ENCODE results near the gene PIGV. TPM values are rescaled to one million over a fixed set of nuclear protein-coding genes. Genes with fewer than 3 reads are reported as not detected.
A peak's percentile ranks its signal among the peaks of the same experiment; 100 is the strongest.

The PIGV gene
- total RNA-seq (2014; rRNA removed; shearing (Covaris generic); ENCODE audit: low replicate concordance): 10.5 and 11.7 TPM in 2 replicates

DNA sequence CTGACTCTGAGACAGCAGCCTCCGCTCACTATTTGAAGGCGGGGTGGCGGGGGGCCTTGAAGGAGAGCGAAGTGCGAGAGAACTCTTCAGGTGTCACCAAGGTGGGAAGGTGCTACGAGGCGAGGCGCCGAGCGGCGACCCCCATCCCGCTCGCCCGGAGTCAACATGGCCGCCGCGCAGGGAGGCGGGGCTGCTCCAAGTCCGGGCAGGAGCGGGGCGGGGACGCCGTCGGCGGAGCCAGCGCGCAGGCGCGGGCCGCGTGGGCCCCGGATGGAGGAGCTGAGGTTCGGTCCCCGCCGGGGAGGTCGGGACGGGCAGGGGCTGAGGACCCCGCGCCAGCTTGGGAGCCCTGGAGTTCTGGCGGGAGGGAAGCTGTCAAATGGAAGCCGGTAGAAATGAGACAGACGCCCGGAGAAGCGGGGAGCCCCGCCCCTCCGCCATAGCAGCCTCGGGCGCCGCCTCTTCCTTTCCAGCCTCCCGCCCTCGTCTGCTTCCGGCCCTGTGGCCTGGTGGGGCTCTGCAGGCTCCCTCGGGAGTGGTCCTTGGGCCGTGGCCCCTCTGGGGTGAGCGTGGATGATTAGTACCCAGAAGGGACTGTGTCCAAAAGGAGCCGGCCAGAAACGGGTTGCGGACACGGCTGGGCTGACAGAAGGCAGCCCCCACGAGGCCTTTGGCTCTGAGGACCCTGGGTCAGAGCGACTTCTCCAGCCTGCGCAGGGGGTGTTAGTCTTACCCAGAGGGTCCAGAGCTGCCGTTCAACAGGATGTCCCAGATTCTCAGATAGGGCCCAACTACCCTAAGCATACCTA lies at the start of gene PIGV:
TSS of gene PIGV (plus strand) at position 245 of the 809 bp plus-strand sequence. CDS start 2,866 bp downstream, outside the sequence.
- Histone ChIP-seq H3K4me3 (peak within 1 kb of the TSS; percentile 75), H3K27me3 (no peaks in the 10 kb centered on the region), H3K36me3 (peaks cover 14% of the 10 kb centered on the region), H3K9me3 (no peaks in the 10 kb centered on the region)
- DNase-seq: peak; percentile 86

- DNase-seq: no peak
- Histone ChIP-seq H3K27me3 (no peaks in the 10 kb centered on the region), H3K9me3 (no peaks in the 10 kb centered on the region), H3K36me3 (peaks cover 75% of the 10 kb centered on the region), H3K4me3 (no peak overlapping the region)
Measured at GRCh38 chr1:26739329-26739914, 48.3 kb upstream of the PIGV start.

DNA sequence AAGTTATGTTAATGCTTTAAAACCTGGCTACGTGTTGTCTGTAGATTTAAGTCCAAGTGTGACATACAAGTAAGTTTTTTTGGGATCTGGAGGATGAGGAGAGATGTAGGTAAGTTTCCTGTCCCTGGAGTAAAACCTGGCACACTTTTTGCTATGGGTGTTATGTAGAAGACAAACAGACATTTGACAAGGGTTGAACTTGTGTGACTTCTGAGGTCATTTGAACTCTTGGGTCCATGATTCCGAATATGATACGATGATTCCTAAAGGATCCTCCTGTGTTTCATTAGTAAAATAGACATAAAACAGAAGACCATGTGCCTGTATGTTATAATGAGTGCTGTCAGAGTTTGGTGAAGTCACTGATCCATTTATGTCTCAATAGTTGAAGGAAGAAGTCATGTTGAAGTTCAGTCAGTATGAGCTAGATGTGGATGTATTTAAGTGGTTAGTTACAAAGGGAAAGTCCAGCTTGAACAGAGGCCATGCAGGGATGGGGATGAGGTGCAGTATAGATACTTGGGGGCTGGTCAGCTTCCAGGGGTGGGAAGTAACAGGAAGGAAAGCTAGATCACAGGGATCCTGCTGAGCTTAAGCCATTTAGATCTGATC lies 47.6 kb upstream of the PIGV start:
- Histone ChIP-seq H3K9me3 (no peaks in the 10 kb centered on the region), H3K4me3 (no peak overlapping the region), H3K27me3 (no peaks in the 10 kb centered on the region), H3K36me3 (peaks cover 78% of the 10 kb centered on the region)
- DNase-seq: no peak

DNA sequence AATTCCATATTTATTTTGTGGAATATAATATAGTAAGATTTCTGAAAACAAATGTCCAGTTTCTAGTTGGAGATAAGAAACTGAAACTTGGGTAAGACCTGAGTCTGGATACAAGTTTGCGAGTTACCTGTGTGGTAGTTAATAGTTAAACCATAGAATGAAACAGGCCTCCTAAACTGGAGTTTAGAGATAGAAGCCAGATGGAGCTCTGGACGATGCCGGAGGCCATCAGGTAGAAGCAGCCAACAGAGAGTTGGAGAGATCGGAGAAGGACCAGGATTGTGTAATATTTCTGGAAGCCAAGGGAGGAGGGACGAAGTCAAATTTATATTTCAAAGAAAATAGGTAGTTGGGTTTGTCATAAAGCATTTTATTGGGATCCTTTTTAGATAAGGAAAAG lies 46.8 kb upstream of the PIGV start:
- H3K9me3 ChIP-seq: no peaks in the 10 kb centered on the region
- H3K27me3 ChIP-seq: no peaks in the 10 kb centered on the region
- DNase-seq: no peak
- H3K36me3 ChIP-seq: peaks cover 79% of the 10 kb centered on the region
- no peak overlapping the region for H3K4me3 ChIP-seq

DNA sequence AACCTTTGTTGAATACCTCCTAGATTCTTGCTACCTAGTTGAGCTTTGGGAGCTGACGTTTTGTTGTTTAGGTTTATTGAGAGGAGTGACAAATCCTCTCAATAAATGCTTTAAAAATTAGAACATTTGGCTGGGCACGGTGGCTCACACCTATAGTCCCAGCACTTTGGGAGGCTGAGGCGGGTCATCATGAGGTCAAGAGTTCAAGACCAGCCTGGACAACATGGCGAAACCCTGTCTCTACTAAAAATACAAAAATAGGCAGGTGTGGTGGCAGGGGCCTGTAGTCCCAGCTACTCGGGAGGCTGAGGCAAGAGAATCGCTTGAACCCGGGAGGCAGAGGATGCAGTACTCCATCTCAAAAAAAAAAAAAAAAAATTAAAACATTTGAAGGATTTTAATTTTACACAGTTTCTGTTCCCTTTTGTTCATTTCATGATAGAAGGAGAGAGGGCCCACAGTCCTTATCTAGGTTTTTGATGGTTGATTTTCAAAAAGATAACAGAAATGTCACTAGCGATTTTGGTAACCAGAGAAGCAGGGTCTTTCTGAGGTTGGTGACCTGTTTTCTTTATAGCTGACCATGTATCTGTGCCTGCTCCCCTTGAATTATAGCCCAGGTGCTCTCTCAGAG lies 44.2 kb upstream of the PIGV start:
- Histone ChIP-seq H3K27me3 (no peaks in the 10 kb centered on the region), H3K36me3 (peaks cover 80% of the 10 kb centered on the region), H3K9me3 (no peaks in the 10 kb centered on the region), H3K4me3 (no peak overlapping the region)
- no peak for DNase-seq

- Histone ChIP-seq H3K27me3 (no peaks in the 10 kb centered on the region), H3K4me3 (no peak overlapping the region), H3K9me3 (no peaks in the 10 kb centered on the region), H3K36me3 (peaks cover 74% of the 10 kb centered on the region)
- peak; percentile 82 for DNase-seq
Measured at GRCh38 chr1:26744075-26744959, 43.4 kb upstream of the PIGV start.

GRCh38 chr1:26745191-26745590 lies 42.6 kb upstream of the PIGV start:
- H3K36me3 ChIP-seq: peaks cover 75% of the 10 kb centered on the region

DNA sequence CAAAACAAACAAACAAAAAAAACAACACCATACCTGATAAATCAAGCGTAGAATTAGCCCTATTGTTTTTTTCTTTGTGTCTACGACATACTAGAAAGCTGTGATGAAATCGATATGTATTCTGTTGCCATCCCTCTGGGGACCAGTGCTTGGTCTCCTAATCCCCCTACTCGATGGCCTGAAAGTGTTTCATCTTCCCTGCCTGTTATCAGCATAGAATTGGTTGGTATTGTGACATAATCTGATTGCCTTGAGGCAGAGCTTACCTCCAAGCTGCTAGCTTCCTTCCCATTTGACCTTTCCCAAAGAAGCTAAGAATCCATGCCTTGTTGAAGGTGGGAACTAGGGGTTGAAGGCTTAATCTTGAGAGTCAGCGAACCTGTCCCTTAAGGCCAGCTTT lies 40.7 kb upstream of the PIGV start:
- no peak overlapping the region for H3K4me3 ChIP-seq
- no peak for DNase-seq
- H3K36me3 ChIP-seq: peaks cover 64% of the 10 kb centered on the region
- H3K27me3 ChIP-seq: no peaks in the 10 kb centered on the region
- no peaks in the 10 kb centered on the region for H3K9me3 ChIP-seq

More at GRCh38 chr1:26745191-26745590, 42.6 kb upstream of the PIGV start:
- H3K9me3 ChIP-seq: no peaks in the 10 kb centered on the region
- H3K27me3 ChIP-seq: no peaks in the 10 kb centered on the region
- DNase-seq: no peak
- no peak overlapping the region for H3K4me3 ChIP-seq

DNA sequence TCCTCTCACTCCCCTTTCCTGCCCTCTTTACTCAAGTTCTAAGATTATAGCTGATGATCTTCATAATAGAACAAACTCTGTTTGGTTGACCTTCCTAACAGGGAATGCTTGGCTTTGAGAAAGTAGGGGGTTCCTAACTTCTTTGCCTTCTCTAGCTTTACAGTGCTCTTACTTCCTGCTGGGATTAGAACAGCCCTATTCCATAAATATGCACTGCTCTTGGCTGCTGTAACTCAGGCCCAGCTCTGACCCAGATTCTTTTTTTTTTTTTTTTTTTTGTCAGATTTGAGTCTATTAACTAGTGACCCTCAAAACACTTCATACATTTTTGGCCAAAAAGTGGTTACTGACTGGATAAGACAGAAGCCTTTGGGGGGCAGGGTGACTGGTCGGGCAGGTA lies 39.4 kb upstream of the PIGV start:
- Histone ChIP-seq H3K36me3 (peaks cover 58% of the 10 kb centered on the region), H3K27me3 (no peaks in the 10 kb centered on the region), H3K4me3 (no peak overlapping the region), H3K9me3 (no peaks in the 10 kb centered on the region)
- DNase-seq: no peak

DNA sequence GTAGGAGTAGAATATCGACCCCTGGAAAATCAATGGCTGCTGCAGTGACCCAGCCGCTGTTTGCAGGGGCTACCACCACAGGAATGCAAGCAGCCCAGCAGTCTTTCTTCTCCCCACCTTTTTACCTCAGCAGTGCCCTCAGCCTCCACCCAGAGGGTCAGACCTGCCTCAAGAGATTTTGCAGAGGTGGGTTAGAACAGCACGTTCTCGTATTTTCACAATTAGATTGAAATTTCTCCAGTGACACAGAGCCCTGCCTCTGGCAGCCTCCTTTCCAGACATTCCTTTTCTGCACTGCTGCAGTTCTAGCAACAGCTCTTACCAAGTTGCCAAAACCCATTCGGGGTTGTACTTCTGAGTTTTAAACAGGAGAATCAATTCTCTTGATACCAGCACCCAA lies 38.3 kb upstream of the PIGV start:
- Histone ChIP-seq H3K36me3 (peaks cover 62% of the 10 kb centered on the region), H3K4me3 (no peak overlapping the region)

GRCh38 chr1:26750428-26750827 lies 37.3 kb upstream of the PIGV start:
- peaks cover 62% of the 10 kb centered on the region for H3K36me3 ChIP-seq
- no peak overlapping the region for H3K4me3 ChIP-seq
- H3K27me3 ChIP-seq: no peaks in the 10 kb centered on the region
- H3K9me3 ChIP-seq: no peaks in the 10 kb centered on the region
- no peak for DNase-seq

More for the DNA sequence above, 38.3 kb upstream of the PIGV start:
- Histone ChIP-seq H3K9me3 (no peaks in the 10 kb centered on the region), H3K27me3 (no peaks in the 10 kb centered on the region)
- no peak for DNase-seq

- Histone ChIP-seq H3K4me3 (no peak overlapping the region), H3K27me3 (no peaks in the 10 kb centered on the region), H3K36me3 (peaks cover 52% of the 10 kb centered on the region), H3K9me3 (no peaks in the 10 kb centered on the region)
- DNase-seq: no peak
Measured at GRCh38 chr1:26752519-26752918, 35.2 kb upstream of the PIGV start.

DNA sequence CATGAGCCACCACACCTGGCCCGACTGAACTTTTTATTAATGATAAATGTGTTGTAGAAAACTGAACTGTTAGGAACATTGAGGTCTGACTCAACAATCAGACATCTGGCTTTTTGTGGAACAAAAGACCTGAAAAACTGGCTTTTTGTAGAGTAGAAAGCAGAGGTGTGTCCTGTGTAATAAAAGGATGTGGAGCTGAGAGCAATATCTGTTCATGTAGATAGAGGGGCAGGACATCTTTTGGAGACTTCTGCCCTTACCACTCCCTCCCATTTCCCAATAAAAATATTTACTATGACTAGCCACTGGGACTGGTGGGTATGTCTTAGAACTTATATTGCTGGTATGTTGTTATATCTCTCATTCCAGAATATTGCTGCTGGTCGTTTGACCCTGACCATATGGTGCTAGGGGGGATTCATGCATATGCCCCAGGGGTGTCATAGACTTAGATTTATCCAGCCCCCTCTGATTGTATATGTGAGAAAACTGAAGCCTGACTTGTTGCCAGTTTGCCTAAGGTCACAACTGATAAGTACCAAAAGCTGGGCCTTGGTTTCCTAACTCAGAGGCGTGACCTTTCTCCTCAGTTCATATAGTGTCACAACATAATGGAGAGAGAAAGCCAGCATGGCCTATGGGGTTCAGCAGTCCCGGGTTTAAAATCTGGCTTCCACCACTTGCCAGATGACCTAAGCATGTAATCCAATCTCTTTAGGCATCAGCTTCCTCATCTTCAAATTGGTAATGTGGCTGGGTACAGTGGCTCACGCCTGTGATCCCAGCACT lies 33.5 kb upstream of the PIGV start:
- H3K4me3 ChIP-seq: no peak overlapping the region
- no peaks in the 10 kb centered on the region for H3K9me3 ChIP-seq
- DNase-seq: no peak
- H3K36me3 ChIP-seq: peaks cover 68% of the 10 kb centered on the region
- H3K27me3 ChIP-seq: no peaks in the 10 kb centered on the region

DNA sequence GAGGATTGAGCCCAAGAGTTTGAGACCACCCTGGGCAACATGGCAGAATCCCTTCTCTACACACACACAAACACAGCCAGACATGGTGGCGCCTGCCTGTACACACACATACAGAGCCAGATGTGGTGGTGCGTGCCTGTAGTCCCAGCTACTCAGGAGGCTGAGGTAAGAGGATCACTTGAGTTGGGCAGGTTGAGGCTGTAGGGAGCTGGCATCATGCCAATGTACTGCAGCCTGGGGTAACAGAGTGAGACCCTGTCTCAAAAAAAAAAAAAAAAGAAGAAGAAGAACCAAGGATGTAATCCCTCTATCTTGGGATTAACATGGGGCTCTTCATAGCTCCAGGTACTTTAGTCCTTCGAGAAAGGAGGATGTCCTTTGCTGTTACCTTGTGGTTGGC lies 29.4 kb upstream of the PIGV start:
- no peak overlapping the region for H3K4me3 ChIP-seq
- DNase-seq: no peak
- peaks cover 82% of the 10 kb centered on the region for H3K36me3 ChIP-seq
- H3K9me3 ChIP-seq: no peaks in the 10 kb centered on the region
- H3K27me3 ChIP-seq: no peaks in the 10 kb centered on the region

DNA sequence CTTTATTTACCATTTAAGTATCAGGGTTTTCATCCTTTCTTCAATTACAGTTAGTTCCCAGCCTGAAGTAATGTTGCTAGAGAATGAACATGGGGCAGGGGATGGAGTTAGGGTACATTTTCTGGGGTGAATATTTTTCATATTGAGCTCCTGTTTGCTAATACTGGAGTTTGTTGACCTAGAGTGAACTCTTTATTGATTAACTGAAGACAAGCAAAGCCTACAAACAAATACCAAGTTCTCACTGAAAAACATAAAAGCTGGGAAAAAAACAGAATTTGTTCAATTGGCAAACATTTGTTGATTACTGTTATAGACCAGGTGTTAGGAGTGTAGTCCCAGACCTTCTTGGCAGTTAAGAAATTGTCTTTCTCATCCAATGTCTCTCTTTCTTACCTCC lies 28.2 kb upstream of the PIGV start:
- no peaks in the 10 kb centered on the region for H3K27me3 ChIP-seq
- DNase-seq: no peak
- H3K9me3 ChIP-seq: no peaks in the 10 kb centered on the region
- H3K4me3 ChIP-seq: no peak overlapping the region
- peaks cover 82% of the 10 kb centered on the region for H3K36me3 ChIP-seq

- no peaks in the 10 kb centered on the region for H3K9me3 ChIP-seq
- no peak overlapping the region for H3K4me3 ChIP-seq
- no peaks in the 10 kb centered on the region for H3K27me3 ChIP-seq
- DNase-seq: no peak
- H3K36me3 ChIP-seq: peaks cover 82% of the 10 kb centered on the region
Measured at GRCh38 chr1:26761217-26761616, 26.5 kb upstream of the PIGV start.
